Testis (tissue), 5 donors: Measurements from ENCODE around the gene SFMBT1. TPM values are rescaled to one million over a fixed set of nuclear protein-coding genes. Genes with fewer than 3 reads are reported as not detected.

Experiments used
- DNase-seq: peaks from one replicate; pipeline ENCODE4 v3.0.0-alpha.2; 2019
- H3K27ac ChIP-seq, 2 donors: fragments of 200-600 bp; sonication (generic); one replicate each; pipeline ENCODE4 v1.5.1; 2019
- H3K27me3 ChIP-seq: fragments of 200-600 bp; sonication (generic); one replicate; pipeline ENCODE4 v1.5.1; 2019
- H3K36me3 ChIP-seq: fragments of 200-600 bp; sonication (generic); one replicate; pipeline ENCODE4 v1.5.1; 2017; ENCODE audit warnings: low read depth; ENCODE audit errors: missing control alignments
- H3K4me1 ChIP-seq: fragments of 200-600 bp; sonication (generic); one replicate; pipeline ENCODE4 v1.5.1; 2019
- H3K4me3 ChIP-seq, 2 donors: fragments of 200-600 bp; sonication (generic); one replicate each; pipeline ENCODE4 v1.5.1; 2017 to 2019
- H3K9me3 ChIP-seq: fragments of 200-600 bp; sonication (generic); one replicate; pipeline ENCODE4 v1.5.1; 2017
- POLR2A ChIP-seq: fragments of 450-650 bp; IDR thresholded peaks from one replicate; pipeline ENCODE4 v1.6.1; 2017; ENCODE audit warnings: antibody characterized with exemption, mild to moderate bottlenecking, moderate library complexity
- WGBS, 2 donors: methylation state at CpG; one replicate each; pipeline ENCODE4 v1.1.5; 2018; 5-methylcytosine and 5-hydroxymethylcytosine counted together
- intact Hi-C: fragments of 100-400 bp; cut with DNase I; formaldehyde crosslinking; loops from one replicate; pipeline ENCODE4 v1.15.1; 2023; ENCODE audit warnings: low total_unique reads
- long read RNA-seq, 2 donors: transcript quantifications; one replicate each; lab custom pipeline, GENCODE V29; 2026
- polyA plus RNA-seq: library from polyadenylated mRNA; stranded (reverse); fragments of 350-450 nt; fragmentation: Illumina TruSeq; extraction: RNeasy Lipid Tissue Mini Kit (QIAGEN cat#74804); gene quantifications from one replicate; pipeline ENCODE4 v1.2.3, GENCODE V29; 2014; ENCODE audit warnings: low read depth, low replicate concordance; ENCODE audit not compliant: insufficient read depth
- total RNA-seq, 2 donors: library from RNA; depleted of rRNA; stranded (reverse); fragments of >200 nt; gene quantifications; one replicate each; pipeline ENCODE4 v1.2.3, GENCODE V29; 2016
- TF ChIP-seq, protein P1 (sequence below), 3 experiments: fragments of 450-650 bp in 2 of 3; fragments of 200-600 bp in 1 of 3; sonication (generic) in 1 of 3; IDR thresholded peaks; one replicate each; pipeline ENCODE4 v1.5.1; 2016 to 2019; ENCODE audit warnings: antibody characterized with exemption in 3 of 3, mild to moderate bottlenecking in 2 of 3, moderate library complexity in 1 of 3

SFMBT1 gene
- total RNA-seq (100 to 1,000 TPM in 1 of 2 donors, 10 to 100 TPM in 1; 82.4 to 143 TPM), polyA plus RNA-seq (158 TPM)
- long read RNA-seq, donor 1, full-length matches to known transcripts, result 2 of 8 reads
- long read RNA-seq, donor 1, partial matches to known transcripts, result 6 of 8 reads
- long read RNA-seq, donor 1, other reads (novel, unspliced or antisense), result 0 of 8 reads
- long read RNA-seq, donor 2, result 0 reads

- no peaks in the 10 kb centered on the region for H3K27me3 ChIP-seq
- no peak for TF ChIP-seq POLR2A
- TF ChIP-seq, protein P1, sequence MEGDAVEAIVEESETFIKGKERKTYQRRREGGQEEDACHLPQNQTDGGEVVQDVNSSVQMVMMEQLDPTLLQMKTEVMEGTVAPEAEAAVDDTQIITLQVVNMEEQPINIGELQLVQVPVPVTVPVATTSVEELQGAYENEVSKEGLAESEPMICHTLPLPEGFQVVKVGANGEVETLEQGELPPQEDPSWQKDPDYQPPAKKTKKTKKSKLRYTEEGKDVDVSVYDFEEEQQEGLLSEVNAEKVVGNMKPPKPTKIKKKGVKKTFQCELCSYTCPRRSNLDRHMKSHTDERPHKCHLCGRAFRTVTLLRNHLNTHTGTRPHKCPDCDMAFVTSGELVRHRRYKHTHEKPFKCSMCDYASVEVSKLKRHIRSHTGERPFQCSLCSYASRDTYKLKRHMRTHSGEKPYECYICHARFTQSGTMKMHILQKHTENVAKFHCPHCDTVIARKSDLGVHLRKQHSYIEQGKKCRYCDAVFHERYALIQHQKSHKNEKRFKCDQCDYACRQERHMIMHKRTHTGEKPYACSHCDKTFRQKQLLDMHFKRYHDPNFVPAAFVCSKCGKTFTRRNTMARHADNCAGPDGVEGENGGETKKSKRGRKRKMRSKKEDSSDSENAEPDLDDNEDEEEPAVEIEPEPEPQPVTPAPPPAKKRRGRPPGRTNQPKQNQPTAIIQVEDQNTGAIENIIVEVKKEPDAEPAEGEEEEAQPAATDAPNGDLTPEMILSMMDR (IDR thresholded peaks at IDR 0.05), result no peak
- H3K36me3 ChIP-seq, result no peaks in the 10 kb centered on the region
- DNase-seq, result peak; percentile 76
- H3K4me3 ChIP-seq, result peak within 1 kb of the TSS; percentile 79 to 93
- no peaks in the 10 kb centered on the region for H3K9me3 ChIP-seq
- peak within 1 kb of the TSS; percentile 65 to 92 for H3K27ac ChIP-seq
- WGBS, 2 donors, result 0 to 1% methylated on average over 2 to 77 of the region's 117 CpGs
- peaks cover 6% of the 10 kb centered on the region for H3K4me1 ChIP-seq
- intact Hi-C loops, result no loop called here
Measured at GRCh38 chr3:53045518-53046170, at the start of gene SFMBT1. TSS of gene SFMBT1 (minus strand) at chr3:53046073. CDS start at chr3:52969128, 76,945 bp downstream.

DNA sequence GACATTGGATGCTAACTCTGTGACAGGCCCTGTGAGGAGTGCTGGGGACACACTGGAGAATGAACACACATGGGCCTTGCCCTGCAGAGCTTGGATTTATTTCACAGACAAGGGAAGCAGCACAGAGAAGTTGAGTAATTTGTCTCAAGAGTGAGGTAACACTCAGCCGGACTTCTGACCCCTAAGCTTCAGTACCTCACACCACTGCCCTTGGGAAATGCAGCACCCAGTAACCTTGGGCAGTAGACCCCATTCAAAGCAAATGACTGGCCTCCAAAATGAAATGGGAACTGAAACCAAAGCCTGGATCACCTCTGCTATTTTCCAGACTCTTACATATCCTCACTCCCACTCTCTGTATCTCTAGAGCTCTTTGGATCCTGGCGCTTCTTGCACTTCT lies 47.1 kb upstream of the SFMBT1 start:
- intact Hi-C loops, result no loop called here
- 64 to 69% methylated on average over 2 of the region's 2 CpGs for WGBS, 2 donors

GRCh38 chr3:53092216-53092615 lies 46.3 kb upstream of the SFMBT1 start:
- Histone ChIP-seq H3K36me3 (no peaks in the 10 kb centered on the region), H3K27ac (no peak overlapping the region), H3K4me1 (no peaks in the 10 kb centered on the region), H3K27me3 (no peaks in the 10 kb centered on the region), H3K9me3 (no peaks in the 10 kb centered on the region), H3K4me3 (no peak overlapping the region)
- DNase-seq, result no peak
- 92 to 95% methylated on average over 11 of the region's 11 CpGs for WGBS, 2 donors
- intact Hi-C loops, result no loop called here
- TF ChIP-seq, protein P1 (IDR thresholded peaks at IDR 0.05), result no peak
- TF ChIP-seq POLR2A, result no peak

More for the DNA sequence above, 47.1 kb upstream of the SFMBT1 start:
- Histone ChIP-seq H3K9me3 (no peaks in the 10 kb centered on the region), H3K4me3 (no peak overlapping the region), H3K4me1 (no peaks in the 10 kb centered on the region), H3K36me3 (no peaks in the 10 kb centered on the region), H3K27me3 (no peaks in the 10 kb centered on the region), H3K27ac (no peak overlapping the region)
- no peak for TF ChIP-seq POLR2A
- TF ChIP-seq, protein P1 (IDR thresholded peaks at IDR 0.05), result no peak
- DNase-seq, result no peak

DNA sequence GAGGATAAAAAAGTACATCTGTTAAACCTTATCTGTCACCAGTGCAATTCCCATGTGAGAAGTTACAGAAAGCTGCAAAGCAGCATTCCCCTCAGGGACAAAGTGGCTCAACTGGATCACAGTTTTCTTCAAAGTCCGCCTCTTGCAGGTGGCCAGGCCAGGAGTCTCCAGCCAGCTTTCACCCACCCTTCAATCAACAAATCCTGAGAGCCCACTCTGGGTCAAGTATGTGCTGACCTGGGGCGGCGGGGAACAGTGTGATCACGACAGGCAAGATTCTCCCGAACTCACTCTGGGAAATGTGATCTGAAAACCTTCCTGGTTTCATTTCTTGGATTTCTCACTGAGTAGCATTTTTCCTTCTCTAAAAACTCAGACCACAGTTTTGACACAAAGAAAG lies 45.1 kb upstream of the SFMBT1 start:
- WGBS, 2 donors, result 79 to 88% methylated on average over 5 of the region's 5 CpGs
- Histone ChIP-seq H3K9me3 (no peaks in the 10 kb centered on the region), H3K36me3 (no peaks in the 10 kb centered on the region), H3K27me3 (no peaks in the 10 kb centered on the region), H3K4me3 (no peak overlapping the region), H3K4me1 (no peaks in the 10 kb centered on the region), H3K27ac (no peak overlapping the region)
- TF ChIP-seq POLR2A, result no peak
- TF ChIP-seq, protein P1 (IDR thresholded peaks at IDR 0.05), result no peak
- intact Hi-C loops, result no loop called here
- no peak for DNase-seq
